GM11168 (cell line): ENCODE data around the gene FAM222B.

ENCODE experiments used
- in situ Hi-C: fragments of 300-500 bp; cut with MboI; formaldehyde crosslinking; loops from one replicate; pipeline ENCODE4 v1.12.0; 2022; ENCODE audit warnings: low sequenced_read_pairs; ENCODE audit not compliant: unreplicated experiment

FAM222B gene

GRCh38 chr17:28719021-28719433, 123.6 kb downstream of the FAM222B start:
- in situ Hi-C loops = no loop called here

GRCh38 chr17:28718333-28719020, 124.1 kb downstream of the FAM222B start:
- in situ Hi-C loops = no loop called here

GRCh38 chr17:28717578-28718332, 124.8 kb downstream of the FAM222B start, which contains the start of gene RAB34:
Gene RAB34, minus strand, starts transcription at chr17:28717868. Its CDS starts 602 bp downstream, at chr17:28717266.
- in situ Hi-C loops = no loop called here

- in situ Hi-C loops = no loop called here
Observed at GRCh38 chr17:28716740-28717577, 125.6 kb downstream of the FAM222B start.

GRCh38 chr17:28715217-28715616, 127.4 kb downstream of the FAM222B start:
- in situ Hi-C loops = no loop called here

GRCh38 chr17:28714281-28714680, 128.3 kb downstream of the FAM222B start:
- in situ Hi-C loops = no loop called here

- in situ Hi-C loops = no loop called here
Observed at GRCh38 chr17:28712705-28713415, 129.7 kb downstream of the FAM222B start.

GRCh38 chr17:28712032-28712704, 130.4 kb downstream of the FAM222B start:
- in situ Hi-C loops = no loop called here

- in situ Hi-C loops = no loop called here
Observed at GRCh38 chr17:28711723-28712031, 130.9 kb downstream of the FAM222B start, which contains the start of gene PROCA1. Gene PROCA1, minus strand, starts transcription at chr17:28711888. Its CDS starts 228 bp downstream, at chr17:28711660.

- in situ Hi-C loops = no loop called here
Observed at GRCh38 chr17:28710861-28711722, 131.5 kb downstream of the FAM222B start.

- in situ Hi-C loops = no loop called here
Observed at GRCh38 chr17:28707339-28707720, 135.3 kb downstream of the FAM222B start.

GRCh38 chr17:28706471-28707338, 135.9 kb downstream of the FAM222B start:
- in situ Hi-C loops = no loop called here
